GM18951 (cell line): ENCODE measurements around the gene ZSWIM4.

ENCODE experiments used
- POLR2A ChIP-seq: IDR thresholded peaks from 4 replicates; pipeline ENCODE4 v1.6.1; 2011; ENCODE audit warnings: mild to moderate bottlenecking; ENCODE audit not compliant: insufficient read length, insufficient read depth; ENCODE audit errors: extremely low read depth
- in situ Hi-C: fragments of 300-500 bp; cut with MboI; formaldehyde crosslinking; loops from one replicate; pipeline ENCODE4 v1.12.0; 2022; ENCODE audit warnings: low sequenced_read_pairs, mixed read lengths, inconsistent platforms; ENCODE audit not compliant: unreplicated experiment

ZSWIM4 gene

GRCh38 chr19:13807421-13808021 is 12.3 kb downstream of the ZSWIM4 start:
- in situ Hi-C loops = no loop called here
- TF ChIP-seq POLR2A = no peak

GRCh38 chr19:13808856-13809255 is 13.6 kb downstream of the ZSWIM4 start:
- no peak for TF ChIP-seq POLR2A

GRCh38 chr19:13812544-13812943 is 17.3 kb downstream of the ZSWIM4 start:
- no peak for TF ChIP-seq POLR2A
- in situ Hi-C loops = no loop called here

More at GRCh38 chr19:13808856-13809255, 13.6 kb downstream of the ZSWIM4 start:
- in situ Hi-C loops = no loop called here

GRCh38 chr19:13813147-13813546 is 17.9 kb downstream of the ZSWIM4 start:
- TF ChIP-seq POLR2A = no peak
- in situ Hi-C loops = no loop called here

- in situ Hi-C loops = no loop called here
- TF ChIP-seq POLR2A = no peak
Observed at GRCh38 chr19:13814550-13814949, 19.3 kb downstream of the ZSWIM4 start.

GRCh38 chr19:13817018-13817614 is 21.9 kb downstream of the ZSWIM4 start:
- TF ChIP-seq POLR2A = no peak
- in situ Hi-C loops = no loop called here

GRCh38 chr19:13817615-13818371 is 22.6 kb downstream of the ZSWIM4 start:
- in situ Hi-C loops = no loop called here
- TF ChIP-seq POLR2A = no peak

GRCh38 chr19:13819238-13819637 is 24.0 kb downstream of the ZSWIM4 start:
- in situ Hi-C loops = no loop called here
- no peak for TF ChIP-seq POLR2A

GRCh38 chr19:13821292-13821691 is 26.0 kb downstream of the ZSWIM4 start:
- TF ChIP-seq POLR2A = no peak
- in situ Hi-C loops = no loop called here

- in situ Hi-C loops = no loop called here
- no peak for TF ChIP-seq POLR2A
Observed at GRCh38 chr19:13823256-13823655, 28.0 kb downstream of the ZSWIM4 start.

GRCh38 chr19:13823901-13824300 is 28.7 kb downstream of the ZSWIM4 start:
- no peak for TF ChIP-seq POLR2A
- in situ Hi-C loops = no loop called here

GRCh38 chr19:13824703-13825102 is 29.5 kb downstream of the ZSWIM4 start:
- TF ChIP-seq POLR2A = no peak
- in situ Hi-C loops = no loop called here

GRCh38 chr19:13825489-13826441 is 30.5 kb downstream of the ZSWIM4 start:
- TF ChIP-seq POLR2A = no peak
- in situ Hi-C loops = no loop called here
